Liver (tissue), 9 donors: ENCODE measurements around the gene RERE. TPM values are rescaled to one million over a fixed set of nuclear protein-coding genes. Genes with fewer than 3 reads are reported as not detected.

Experiments used
- DNase-seq: peaks from one replicate; pipeline ENCODE4 v3.0.0-alpha.2; 2017; ENCODE audit warnings: low spot score
- H3K27ac ChIP-seq, 2 donors: one replicate each; pipeline ENCODE4 v1.7.0; 2013; ENCODE audit warnings: inconsistent platforms in 2 of 2, low read length in 2 of 2, control low read depth in 1 of 2, low read depth in 1 of 2, mild to moderate bottlenecking in 1 of 2
- H3K27me3 ChIP-seq, 4 donors: one replicate each; pipeline versions ENCODE4 v1.6.1 to v1.7.0; 2013; ENCODE audit warnings: low read length in 3 of 4, inconsistent platforms in 1 of 4, mild to moderate bottlenecking in 1 of 4, moderate library complexity in 1 of 4; ENCODE audit not compliant: control insufficient read depth in 4 of 4, insufficient read depth in 4 of 4
- H3K36me3 ChIP-seq, 4 donors: one replicate each; pipeline versions ENCODE4 v1.6.1 to v1.7.0; 2013; ENCODE audit warnings: low read length in 3 of 4, mild to moderate bottlenecking in 3 of 4, low read depth in 1 of 4, moderate library complexity in 1 of 4; ENCODE audit not compliant: control insufficient read depth in 4 of 4, insufficient read depth in 3 of 4
- H3K4me1 ChIP-seq, 4 donors: one replicate each; pipeline versions ENCODE4 v1.6.1 to v1.7.0; 2013; ENCODE audit warnings: low read length in 3 of 4, mild to moderate bottlenecking in 3 of 4, moderate library complexity in 1 of 4; ENCODE audit not compliant: control insufficient read depth in 4 of 4, insufficient read depth in 4 of 4
- H3K4me3 ChIP-seq, 3 donors: one replicate each; pipeline versions ENCODE4 v1.6.1 to v1.7.0; 2013; ENCODE audit warnings: low read length in 3 of 3, control low read depth in 1 of 3, low read depth in 1 of 3, mild to moderate bottlenecking in 1 of 3
- H3K9ac ChIP-seq, 2 donors: one replicate each; pipeline ENCODE4 v1.7.0; 2013; ENCODE audit warnings: low read length in 2 of 2, mild to moderate bottlenecking in 2 of 2, moderate library complexity in 2 of 2, control low read depth in 1 of 2, low read depth in 1 of 2
- H3K9me3 ChIP-seq, 4 donors: one replicate each; pipeline versions ENCODE4 v1.6.1 to v1.7.0; 2013; ENCODE audit warnings: low read length in 3 of 4; ENCODE audit not compliant: control insufficient read depth in 4 of 4
- EGR1 ChIP-seq, 2 donors: IDR thresholded peaks; 2 replicates each; pipeline ENCODE4 v1.6.1; 2016 to 2018; ENCODE audit warnings: antibody characterized with exemption in 2 of 2, low read depth in 2 of 2
- FOXA1 ChIP-seq: IDR thresholded peaks from 2 replicates; pipeline ENCODE4 v1.6.1; 2016; ENCODE audit warnings: antibody characterized with exemption
- GABPA ChIP-seq, 2 donors: IDR thresholded peaks in 1 of 2; conservative IDR thresholded peaks in 1 of 2; 2 replicates each; pipeline ENCODE4 v1.6.1; 2016; ENCODE audit warnings: antibody characterized with exemption in 2 of 2, mild to moderate bottlenecking in 1 of 2, moderate library complexity in 1 of 2
- HNF4A ChIP-seq, 2 donors: conservative IDR thresholded peaks; 2 replicates each; pipeline ENCODE4 v1.6.1; 2016; ENCODE audit warnings: antibody characterized with exemption in 2 of 2, mild to moderate bottlenecking in 2 of 2
- HNF4G ChIP-seq: IDR thresholded peaks from 2 replicates; pipeline ENCODE4 v1.6.1; 2016; ENCODE audit warnings: antibody characterized with exemption
- JUND ChIP-seq, 2 donors: IDR thresholded peaks; 2 replicates each; pipeline ENCODE4 v1.6.1; 2016; ENCODE audit warnings: antibody characterized with exemption in 2 of 2
- NR2F2 ChIP-seq: IDR thresholded peaks from 2 replicates; pipeline ENCODE4 v1.6.1; 2016; ENCODE audit warnings: antibody characterized with exemption
- RAD21 ChIP-seq, 2 donors: IDR thresholded peaks; 2 replicates each; pipeline ENCODE4 v1.6.1; 2016; ENCODE audit warnings: antibody characterized with exemption in 2 of 2, mild to moderate bottlenecking in 2 of 2
- RXRA ChIP-seq, 2 donors: IDR thresholded peaks; 2 replicates each; pipeline ENCODE4 v1.6.1; 2017 to 2018; ENCODE audit warnings: antibody characterized with exemption in 2 of 2, mild to moderate bottlenecking in 1 of 2
- SP1 ChIP-seq: IDR thresholded peaks from 2 replicates; pipeline ENCODE4 v1.6.1; 2018; ENCODE audit warnings: antibody characterized with exemption, mild to moderate bottlenecking
- TAF1 ChIP-seq: conservative IDR thresholded peaks from 2 replicates; pipeline ENCODE4 v1.6.1; 2016; ENCODE audit warnings: antibody characterized with exemption, mild to moderate bottlenecking
- YY1 ChIP-seq: IDR thresholded peaks from 2 replicates; pipeline ENCODE4 v1.6.1; 2016; ENCODE audit warnings: antibody characterized with exemption, mild to moderate bottlenecking
- ZBTB33 ChIP-seq: IDR thresholded peaks from 2 replicates; pipeline ENCODE4 v1.6.1; 2016; ENCODE audit warnings: antibody characterized with exemption
- WGBS: extraction: QIAGEN DNeasy Blood & Tissue Kit; methylation state at CpG from one replicate; pipeline ENCODE4 v1.1.7; 2013; 5-methylcytosine and 5-hydroxymethylcytosine counted together
- polyA plus RNA-seq, 2 donors: library from polyadenylated mRNA; stranded (reverse) in 1 of 2; unstranded in 1 of 2; fragments of 200-250 nt in 1 of 2; fragments of >200 nt in 1 of 2; fragmentation: Nextera tagmentation in 1 of 2; extraction: Ambion mirVana in 1 of 2; gene quantifications; one replicate each; pipeline versions ENCODE4 v1.2.1 to v1.2.3, GENCODE V29; 2013 to 2015
- total RNA-seq, 2 donors: library from RNA; depleted of rRNA; stranded (reverse); fragments of >200 nt; gene quantifications; one replicate each; pipeline ENCODE4 v1.2.3, GENCODE V29; 2014
- TF ChIP-seq, protein P1 (sequence below): IDR thresholded peaks from 2 replicates; pipeline ENCODE4 v1.6.1; 2016; ENCODE audit warnings: antibody characterized with exemption
- TF ChIP-seq, protein P2 (sequence below): IDR thresholded peaks from 2 replicates; pipeline ENCODE4 v1.6.1; 2016; ENCODE audit warnings: antibody characterized with exemption
- TF ChIP-seq, protein P3 (sequence below): fragments of 150-350 bp; IDR thresholded peaks from 2 replicates; pipeline ENCODE4 v1.5.1; 2017; ENCODE audit warnings: improper control_type of control experiment, low read depth, low read length; ENCODE audit not compliant: missing input control
- TF ChIP-seq, protein P4 (sequence below): IDR thresholded peaks from 2 replicates; pipeline ENCODE4 v1.6.1; 2016; ENCODE audit warnings: antibody characterized with exemption, mild to moderate bottlenecking
- donor health status: healthy.
- donor health status: healthy.
- donor health status: healthy.
- donor health status: healthy.
- donor health status: healthy.

RERE gene
- total and polyA plus RNA-seq, 4 donors = 9.8 to 49.1 (median 24.8) TPM

- Histone ChIP-seq H3K27ac (peak overlapping the region; percentile 94 to 96), H3K27me3 (no peaks in the 10 kb centered on the region), H3K36me3 (no peaks in the 10 kb centered on the region), H3K9ac (peak overlapping the region; percentile 94 to 99), H3K4me1 (peaks cover 5 to 51% (median 40%) of the 10 kb centered on the region in 4 donors), H3K9me3 (no peaks in the 10 kb centered on the region), H3K4me3 (peak overlapping the region; percentile 68 to 98 (median 95))
- TF ChIP-seq HNF4G (no peak), EGR1 (IDR thresholded peaks at IDR 0.05; ENCODE audit: low read depth in 2 of 2) (no peak), RAD21 (IDR thresholded peaks at IDR 0.05) (no peak), SP1 (no peak), ZBTB33 (no peak), RXRA (IDR thresholded peaks at IDR 0.05) (no peak), TAF1 (no peak), GABPA (IDR thresholded peaks at IDR 0.05 in 1 of 2, conservative IDR thresholded peaks at IDR 0.05 in 1 of 2) (no peak), YY1 (no peak), HNF4A (conservative IDR thresholded peaks at IDR 0.05) (no peak), FOXA1 (no peak), JUND (IDR thresholded peaks at IDR 0.05) (no peak), NR2F2 (no peak)
- TF ChIP-seq, protein P1, sequence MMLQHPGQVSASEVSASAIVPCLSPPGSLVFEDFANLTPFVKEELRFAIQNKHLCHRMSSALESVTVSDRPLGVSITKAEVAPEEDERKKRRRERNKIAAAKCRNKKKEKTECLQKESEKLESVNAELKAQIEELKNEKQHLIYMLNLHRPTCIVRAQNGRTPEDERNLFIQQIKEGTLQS = no peak
- TF ChIP-seq, protein P2, sequence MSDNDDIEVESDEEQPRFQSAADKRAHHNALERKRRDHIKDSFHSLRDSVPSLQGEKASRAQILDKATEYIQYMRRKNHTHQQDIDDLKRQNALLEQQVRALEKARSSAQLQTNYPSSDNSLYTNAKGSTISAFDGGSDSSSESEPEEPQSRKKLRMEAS = no peak
- TF ChIP-seq, protein P3, sequence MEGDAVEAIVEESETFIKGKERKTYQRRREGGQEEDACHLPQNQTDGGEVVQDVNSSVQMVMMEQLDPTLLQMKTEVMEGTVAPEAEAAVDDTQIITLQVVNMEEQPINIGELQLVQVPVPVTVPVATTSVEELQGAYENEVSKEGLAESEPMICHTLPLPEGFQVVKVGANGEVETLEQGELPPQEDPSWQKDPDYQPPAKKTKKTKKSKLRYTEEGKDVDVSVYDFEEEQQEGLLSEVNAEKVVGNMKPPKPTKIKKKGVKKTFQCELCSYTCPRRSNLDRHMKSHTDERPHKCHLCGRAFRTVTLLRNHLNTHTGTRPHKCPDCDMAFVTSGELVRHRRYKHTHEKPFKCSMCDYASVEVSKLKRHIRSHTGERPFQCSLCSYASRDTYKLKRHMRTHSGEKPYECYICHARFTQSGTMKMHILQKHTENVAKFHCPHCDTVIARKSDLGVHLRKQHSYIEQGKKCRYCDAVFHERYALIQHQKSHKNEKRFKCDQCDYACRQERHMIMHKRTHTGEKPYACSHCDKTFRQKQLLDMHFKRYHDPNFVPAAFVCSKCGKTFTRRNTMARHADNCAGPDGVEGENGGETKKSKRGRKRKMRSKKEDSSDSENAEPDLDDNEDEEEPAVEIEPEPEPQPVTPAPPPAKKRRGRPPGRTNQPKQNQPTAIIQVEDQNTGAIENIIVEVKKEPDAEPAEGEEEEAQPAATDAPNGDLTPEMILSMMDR = no peak
- TF ChIP-seq, protein P4, sequence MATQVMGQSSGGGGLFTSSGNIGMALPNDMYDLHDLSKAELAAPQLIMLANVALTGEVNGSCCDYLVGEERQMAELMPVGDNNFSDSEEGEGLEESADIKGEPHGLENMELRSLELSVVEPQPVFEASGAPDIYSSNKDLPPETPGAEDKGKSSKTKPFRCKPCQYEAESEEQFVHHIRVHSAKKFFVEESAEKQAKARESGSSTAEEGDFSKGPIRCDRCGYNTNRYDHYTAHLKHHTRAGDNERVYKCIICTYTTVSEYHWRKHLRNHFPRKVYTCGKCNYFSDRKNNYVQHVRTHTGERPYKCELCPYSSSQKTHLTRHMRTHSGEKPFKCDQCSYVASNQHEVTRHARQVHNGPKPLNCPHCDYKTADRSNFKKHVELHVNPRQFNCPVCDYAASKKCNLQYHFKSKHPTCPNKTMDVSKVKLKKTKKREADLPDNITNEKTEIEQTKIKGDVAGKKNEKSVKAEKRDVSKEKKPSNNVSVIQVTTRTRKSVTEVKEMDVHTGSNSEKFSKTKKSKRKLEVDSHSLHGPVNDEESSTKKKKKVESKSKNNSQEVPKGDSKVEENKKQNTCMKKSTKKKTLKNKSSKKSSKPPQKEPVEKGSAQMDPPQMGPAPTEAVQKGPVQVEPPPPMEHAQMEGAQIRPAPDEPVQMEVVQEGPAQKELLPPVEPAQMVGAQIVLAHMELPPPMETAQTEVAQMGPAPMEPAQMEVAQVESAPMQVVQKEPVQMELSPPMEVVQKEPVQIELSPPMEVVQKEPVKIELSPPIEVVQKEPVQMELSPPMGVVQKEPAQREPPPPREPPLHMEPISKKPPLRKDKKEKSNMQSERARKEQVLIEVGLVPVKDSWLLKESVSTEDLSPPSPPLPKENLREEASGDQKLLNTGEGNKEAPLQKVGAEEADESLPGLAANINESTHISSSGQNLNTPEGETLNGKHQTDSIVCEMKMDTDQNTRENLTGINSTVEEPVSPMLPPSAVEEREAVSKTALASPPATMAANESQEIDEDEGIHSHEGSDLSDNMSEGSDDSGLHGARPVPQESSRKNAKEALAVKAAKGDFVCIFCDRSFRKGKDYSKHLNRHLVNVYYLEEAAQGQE = no peak
- DNase-seq = no peak
- under 1% methylated on average over 33 of the region's 33 CpGs for WGBS
These were observed 394.2 kb downstream of the RERE start for GRCh38 chr1:8423269-8423691.
